NAMALWA (cell line): ENCODE measurements around the gene SEPTIN12.

Experiments
- DNase-seq: peaks from one replicate; pipeline ENCODE4 v3.0.0-alpha.2; 2015; ENCODE audit warnings: low spot score

SEPTIN12 gene, protein sequence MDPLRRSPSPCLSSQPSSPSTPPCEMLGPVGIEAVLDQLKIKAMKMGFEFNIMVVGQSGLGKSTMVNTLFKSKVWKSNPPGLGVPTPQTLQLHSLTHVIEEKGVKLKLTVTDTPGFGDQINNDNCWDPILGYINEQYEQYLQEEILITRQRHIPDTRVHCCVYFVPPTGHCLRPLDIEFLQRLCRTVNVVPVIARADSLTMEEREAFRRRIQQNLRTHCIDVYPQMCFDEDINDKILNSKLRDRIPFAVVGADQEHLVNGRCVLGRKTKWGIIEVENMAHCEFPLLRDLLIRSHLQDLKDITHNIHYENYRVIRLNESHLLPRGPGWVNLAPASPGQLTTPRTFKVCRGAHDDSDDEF

DNA sequence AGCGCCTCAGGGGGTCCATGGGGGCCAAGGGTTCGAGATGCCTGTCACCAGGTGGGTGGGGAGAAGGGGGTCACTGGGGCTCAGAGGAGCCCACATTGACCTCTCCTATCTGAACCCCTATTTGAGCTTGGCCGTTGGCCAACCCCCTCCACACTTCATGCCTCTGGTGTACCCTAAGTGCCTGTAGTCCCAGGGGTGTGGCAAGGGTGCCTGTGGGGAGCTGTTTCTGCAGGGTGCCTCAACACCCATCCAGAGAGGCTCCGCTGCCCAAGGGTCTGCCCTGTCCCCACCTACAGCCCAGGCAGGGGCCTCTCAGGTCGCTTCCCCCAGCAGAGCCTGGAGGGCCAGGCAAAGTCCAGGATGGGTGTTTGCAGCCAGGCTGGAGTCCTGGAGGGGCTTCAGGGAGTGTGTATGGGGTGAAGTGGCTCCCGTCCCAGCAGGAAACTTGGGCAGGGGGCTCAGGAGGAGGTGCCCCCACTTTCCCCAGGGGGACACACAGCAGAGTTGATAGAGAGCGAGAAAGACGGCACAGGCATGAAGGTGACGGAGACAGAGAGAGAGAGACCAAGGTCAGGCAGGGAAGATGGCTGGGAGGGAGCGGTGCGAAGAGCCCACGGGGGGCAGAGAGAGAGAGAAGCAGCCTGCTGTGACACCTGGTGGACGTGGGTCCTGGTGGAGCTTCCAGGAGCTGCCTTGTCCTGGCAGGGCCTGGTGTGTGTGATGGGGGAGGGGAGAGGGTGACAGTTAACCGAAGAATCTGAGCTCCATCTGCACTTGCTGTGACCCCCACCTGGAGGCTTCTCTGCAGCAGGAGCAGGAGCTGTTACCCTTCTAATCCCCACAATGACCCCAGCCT is at the start of gene SEPTIN12:
Gene SEPTIN12 (minus strand): TSS at position 719 of the 856 bp plus-strand sequence. CDS start 700 bp downstream, at position 19.
- no peak for DNase-seq

DNA sequence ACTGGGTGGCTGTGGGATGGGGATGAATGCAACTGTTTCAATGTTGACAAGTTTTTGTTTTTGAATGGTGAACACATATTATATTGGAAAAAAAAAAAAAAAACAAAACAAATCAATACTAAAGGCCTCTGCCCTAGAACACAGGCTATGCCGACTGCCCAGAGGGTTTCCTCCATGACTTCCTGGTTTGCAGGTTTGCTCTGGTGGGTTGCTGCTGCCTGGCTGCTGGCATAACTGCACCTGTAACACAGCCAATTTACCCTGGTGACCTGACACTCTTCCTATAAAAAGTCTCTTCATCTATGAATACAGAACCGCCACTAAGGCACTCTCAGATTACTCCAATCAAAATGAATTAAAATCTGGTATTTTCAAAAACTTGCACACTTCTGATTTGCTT is 48.6 kb upstream of the SEPTIN12 start:
- DNase-seq, result no peak

DNA sequence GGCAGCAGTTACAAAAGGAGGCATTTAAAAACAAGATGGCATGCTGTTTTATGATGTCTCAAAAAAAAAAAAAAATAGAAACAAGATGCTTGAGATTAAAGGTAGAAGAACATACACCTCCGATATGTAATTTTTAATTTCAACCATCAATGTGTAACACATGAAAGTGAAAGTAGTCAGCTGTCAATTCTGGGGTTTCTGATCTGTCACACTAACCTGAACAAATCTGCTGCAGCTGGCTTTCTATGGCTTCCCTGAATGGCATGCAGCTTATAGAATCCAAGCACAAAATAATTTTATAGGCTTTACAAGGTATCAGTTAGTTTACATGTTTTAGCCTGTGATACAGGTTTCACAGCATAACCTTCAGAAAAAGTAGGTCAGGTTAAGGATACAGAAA is 45.4 kb upstream of the SEPTIN12 start:
- DNase-seq, result no peak

DNA sequence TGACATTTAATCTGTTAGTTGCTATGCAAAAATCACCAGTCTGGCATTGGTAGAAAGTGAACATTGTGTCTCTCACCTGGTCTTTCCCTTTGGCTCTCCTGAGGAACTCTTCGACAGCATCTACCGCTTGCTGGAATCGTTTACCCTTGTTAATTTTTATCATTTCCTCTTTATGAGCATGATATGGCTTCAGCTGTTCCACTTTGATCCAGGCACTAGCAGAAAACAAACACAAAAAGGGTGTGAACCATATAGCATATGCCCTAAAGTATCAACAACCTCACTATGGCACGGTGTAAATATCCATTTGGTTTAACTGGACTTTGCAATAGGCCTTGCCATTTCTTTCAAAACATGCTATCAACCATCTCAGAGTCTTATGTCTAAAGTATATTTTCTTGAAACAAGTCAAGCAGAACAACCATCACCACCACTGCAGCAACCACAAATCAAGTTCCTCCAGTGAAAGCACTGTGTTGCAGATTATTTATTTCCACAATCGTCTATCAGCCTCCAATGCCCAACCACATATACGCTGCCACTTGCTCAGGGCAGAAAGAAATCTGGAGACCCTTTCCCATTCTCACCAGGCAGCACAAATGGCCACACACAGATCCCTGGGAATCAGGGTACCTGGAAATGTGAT is 44.7 kb upstream of the SEPTIN12 start:
- no peak for DNase-seq

DNA sequence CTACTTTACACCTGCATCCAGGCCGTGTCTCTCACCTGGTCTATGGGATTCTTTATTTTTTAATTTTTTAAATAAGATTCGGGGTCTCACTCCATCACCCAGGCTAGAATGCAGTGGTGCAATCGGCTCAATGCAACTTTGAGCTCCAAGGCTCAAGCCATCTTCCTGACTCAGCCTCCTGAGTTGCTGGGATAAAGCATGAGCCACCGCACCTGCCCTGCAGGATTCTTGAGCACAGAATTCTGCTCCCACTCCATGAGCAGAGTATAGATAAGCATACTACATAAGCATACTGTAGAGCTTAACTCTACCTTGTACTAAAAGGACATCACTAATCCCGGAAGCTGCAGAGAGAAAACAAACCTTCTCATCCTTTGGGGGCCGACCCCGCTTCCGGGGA is 43.5 kb upstream of the SEPTIN12 start:
- DNase-seq, result no peak

DNA sequence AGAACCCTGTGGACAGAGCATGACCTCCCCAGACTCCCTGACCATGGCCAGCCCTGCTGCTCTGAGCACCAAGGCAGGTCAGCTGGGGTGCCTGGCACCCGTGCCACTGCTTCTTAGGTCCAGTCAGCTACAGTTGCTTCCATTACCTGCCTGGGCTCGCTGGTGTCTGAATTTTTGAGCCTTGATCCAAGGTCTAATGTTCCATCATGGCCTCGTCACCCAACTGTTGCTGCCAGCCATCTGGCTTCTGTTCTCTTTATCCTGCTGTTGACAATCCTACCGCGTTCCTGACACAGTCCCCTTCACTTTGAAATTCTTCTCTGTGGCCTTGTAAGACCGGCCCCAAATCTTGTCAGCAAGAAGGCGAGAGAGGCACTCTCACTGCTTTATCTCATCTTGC is 42.3 kb upstream of the SEPTIN12 start:
- no peak for DNase-seq

DNA sequence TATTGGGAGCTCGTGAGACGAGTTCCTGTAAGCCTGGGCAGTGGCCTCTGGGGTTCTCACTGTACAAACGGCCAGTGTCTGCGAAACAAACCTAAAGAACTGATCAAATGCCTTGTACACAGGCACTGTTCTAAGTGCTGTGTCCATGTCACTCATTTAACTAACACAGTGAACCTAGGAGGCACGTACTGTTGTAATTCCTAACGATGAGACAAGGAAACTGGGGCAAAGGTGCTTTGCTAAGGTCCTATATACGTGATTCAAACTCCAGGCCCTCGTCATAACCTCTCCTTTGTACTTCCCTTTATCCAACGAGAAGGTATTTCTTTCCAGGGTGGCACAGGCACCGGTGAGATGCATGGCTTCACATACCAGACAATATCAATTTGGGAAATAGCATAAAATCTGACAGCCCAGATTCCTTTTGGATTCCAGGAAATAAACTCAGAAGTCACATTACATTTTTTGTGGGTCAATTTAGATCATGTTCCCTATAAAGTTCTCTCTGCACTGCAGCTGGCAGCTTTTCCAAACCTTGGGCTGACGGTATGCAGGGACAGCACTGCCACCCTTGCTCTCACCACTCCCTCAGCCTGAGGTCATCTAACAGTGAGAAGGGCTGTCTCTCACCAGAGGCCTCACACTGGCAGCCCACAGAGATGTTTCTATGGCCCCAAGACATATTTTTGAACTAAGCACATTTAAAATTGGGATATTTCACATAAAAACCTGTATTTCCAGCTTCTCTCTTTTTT is 40.6 kb upstream of the SEPTIN12 start:
- DNase-seq, result no peak

DNA sequence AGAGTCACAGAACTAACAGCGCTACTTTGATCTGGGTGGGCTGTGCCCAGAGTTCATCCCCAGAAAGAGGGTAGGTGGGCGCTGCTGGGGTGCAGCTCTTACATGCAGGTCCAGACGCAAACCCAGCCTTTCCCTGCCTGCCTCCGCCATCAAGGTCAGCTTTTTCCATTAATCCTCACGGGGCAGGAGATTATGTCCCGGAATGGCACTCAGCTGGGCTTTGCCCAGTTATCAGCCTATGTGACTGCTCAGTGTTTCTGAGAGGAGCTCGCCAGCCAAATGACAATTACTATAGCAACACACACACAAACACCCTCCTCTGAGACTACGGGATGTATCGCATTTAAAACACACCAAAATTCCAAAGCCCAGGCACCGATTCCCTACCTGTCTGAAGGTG is 38.8 kb upstream of the SEPTIN12 start:
- DNase-seq, result no peak

DNA sequence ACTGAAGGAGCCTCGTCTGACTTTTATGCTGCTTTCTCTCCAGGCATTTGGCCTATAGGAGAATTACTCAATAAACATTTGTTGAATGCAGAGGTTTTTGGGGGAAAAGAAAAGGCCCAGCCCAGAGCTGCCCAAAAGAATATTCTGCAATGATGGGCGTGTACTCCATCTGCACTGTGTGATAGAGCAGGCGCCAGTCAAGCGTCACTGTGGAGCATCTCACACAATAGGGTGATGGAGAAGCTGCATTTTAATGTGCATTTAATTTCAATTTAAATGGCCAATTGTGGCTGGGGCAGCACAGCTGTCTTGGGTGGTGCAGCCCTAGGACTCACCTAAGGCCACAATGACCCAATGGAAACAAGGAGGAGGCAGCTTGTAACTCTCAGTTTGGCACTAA is 38.4 kb upstream of the SEPTIN12 start:
- no peak for DNase-seq

DNA sequence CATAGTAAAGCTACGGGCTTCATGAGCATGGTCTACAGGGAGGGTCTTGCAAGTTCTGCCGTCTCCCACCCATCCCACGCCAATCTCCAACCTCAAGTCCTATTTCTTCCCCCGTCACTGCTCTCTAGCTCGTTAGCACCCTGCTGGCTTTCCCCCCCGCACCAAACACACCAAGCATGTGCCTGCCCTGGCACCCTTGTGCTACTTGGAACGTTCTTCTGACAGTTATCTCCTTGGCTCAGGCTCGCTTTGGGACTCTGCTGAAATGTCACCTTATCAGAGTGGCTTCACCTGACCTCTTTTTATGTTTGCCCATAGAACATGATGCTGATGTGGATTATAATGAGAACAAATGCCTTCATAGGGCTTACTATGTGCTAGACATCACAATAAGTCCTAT is 37.1 kb upstream of the SEPTIN12 start:
- no peak for DNase-seq

DNA sequence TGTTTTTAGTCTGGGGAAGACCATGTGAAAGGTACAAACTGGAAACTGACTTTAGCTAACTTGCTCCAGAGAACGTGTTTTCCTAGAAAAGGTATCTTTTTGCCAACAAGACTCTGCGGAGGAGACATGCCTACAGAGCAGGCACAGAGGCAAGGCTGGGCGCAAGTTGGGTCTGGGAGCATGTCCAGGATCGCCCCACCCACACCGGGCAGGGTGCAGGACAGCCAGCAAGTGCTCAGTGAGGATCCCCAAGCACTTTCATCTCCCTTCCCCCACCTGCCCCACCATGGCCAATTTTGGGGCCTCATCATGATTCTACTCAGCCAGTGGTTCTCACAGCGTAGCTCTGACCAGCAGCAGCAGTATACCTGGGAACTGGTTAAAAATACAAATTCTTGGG is 32.5 kb upstream of the SEPTIN12 start:
- DNase-seq, result no peak

DNA sequence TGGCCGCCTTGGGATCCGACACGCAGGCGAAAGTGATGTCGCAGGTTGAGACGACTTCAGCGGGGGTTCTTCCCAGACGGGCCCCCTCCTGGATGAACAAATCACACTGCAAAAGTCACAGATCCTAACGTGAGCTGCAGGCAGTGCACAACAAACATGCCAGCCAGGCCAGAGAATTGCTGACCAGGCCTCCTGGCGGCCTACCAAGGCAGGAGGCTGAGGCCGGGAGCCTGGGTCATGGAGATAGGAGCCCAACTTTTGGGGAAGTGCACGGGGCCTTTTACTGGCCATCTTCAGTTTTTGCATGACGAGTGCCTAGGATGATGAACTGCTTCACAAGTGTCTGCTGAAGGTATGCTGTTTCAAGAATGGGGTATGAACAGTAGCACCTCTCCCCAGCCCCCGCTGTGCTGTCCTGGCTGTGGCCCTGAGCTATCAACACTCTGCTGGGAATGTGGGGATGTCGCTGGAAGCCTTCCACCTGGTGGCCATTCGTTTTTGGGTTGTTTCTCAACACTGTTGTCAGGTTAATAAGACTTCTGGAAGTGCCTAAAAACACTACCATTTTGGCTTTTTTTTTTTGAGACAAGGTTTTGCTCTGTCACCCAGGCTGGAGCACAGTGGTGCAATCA is 26.5 kb upstream of the SEPTIN12 start:
- no peak for DNase-seq

DNA sequence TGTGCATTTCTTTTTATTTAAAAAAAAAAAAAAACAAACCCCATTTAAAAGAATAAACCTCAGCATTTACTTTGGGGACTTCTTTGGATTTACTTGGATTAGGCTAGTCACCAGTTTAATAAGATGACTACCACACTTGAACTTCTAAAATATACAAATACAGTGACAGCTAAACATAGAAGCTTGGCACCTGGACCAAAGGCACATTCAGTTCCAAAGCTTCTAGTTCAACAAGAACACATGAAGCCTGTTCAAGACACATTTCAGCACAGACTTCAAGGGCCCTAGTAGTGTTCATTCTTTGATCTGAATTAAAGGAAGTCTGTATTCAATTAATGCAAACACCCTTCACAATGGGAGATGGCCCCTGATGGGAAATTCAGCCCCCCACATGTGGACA is 25.9 kb upstream of the SEPTIN12 start:
- DNase-seq, result no peak

DNA sequence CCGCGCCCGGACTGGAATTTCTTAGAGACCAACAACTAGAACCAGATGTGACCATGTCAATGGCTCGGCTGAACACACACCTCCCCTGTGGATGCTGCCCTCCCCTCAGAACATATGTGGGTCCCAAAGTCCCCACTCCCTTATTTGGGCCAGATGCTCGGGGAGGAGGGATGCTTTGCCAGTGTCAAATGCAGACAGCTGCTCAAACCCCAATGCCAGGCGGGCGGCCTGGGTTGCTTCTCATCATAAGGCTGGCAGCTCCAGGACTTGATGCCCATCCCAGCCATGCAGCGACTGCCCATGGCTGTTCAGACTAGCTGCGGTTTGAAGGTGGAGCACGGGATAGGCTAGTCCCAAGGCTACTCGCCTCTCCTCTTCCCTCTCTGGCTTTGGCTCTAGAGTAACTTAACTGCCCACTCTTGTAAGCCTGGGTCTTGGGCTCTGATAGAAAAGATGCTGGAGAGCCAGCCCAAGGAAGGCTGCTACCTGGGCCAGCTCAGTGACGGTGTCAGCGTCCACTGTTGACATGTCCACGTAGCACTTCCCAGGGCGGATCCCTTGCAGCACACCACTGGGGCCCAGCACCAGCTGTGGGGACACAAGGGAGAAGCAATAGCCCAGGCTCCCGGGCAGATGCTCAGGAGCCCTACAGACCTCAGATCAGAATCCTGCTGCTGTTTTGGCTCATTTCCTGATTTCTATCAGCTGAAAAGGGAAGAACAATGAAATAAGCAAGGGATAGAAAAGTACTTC is 25.3 kb upstream of the SEPTIN12 start:
- no peak for DNase-seq

DNA sequence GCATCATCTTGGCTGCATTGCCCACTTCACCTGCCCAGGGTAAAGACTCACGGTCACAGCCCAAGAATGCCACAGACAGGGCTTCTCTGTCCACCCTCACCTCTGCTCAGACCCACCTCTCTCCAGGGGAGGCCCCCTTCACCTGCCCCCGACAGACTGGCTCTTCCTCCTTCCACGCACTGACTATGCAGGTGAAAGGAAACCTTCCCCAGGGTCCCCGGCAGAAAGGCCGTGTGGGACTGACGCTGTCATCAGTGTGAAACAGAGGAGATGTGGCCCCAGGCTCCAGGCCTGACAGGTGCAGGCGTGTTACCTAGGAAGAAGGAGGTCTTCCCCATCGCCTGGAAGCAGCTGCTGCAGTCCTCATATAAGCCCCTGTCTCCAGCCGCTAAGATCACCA is 23.6 kb upstream of the SEPTIN12 start:
- DNase-seq, result no peak

DNA sequence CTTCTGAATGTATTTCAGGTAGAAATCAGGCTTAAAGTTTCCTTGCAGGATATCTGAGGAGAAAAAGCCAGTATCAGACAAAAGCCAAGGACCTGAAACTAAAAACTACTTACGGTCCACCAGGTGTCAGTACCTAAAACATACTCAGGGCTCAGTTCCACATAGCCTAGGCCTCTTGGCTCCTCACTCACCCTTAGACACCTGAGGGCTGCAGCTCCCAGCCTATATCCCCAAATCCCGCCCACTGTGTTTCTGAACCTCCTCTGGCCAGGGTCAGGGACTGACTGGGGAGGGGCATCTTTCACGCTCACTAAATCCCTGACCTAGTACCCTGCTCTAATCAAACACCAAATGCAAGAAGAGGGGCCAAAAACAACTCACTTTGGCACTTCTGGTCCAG is 23.1 kb upstream of the SEPTIN12 start:
- DNase-seq, result no peak

DNA sequence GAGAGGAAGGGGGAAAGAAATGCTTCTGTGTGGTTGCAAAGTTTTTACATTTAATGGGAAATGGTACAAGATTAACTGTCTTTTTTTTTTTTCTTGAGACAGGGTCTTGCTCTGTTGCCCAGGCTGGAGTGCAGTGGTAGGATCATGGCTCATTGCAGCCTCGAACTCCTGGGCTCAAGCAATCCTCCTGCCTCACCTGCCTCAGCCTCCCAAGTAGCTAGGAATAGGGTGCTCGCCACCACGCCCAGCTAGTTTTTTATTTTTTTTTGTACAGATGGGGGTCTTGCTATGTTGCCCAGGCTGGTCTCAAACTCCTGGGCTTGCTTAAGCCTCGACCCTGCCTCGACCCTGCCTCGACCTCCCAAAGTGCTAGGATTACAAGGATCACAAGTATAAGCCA is 18.1 kb upstream of the SEPTIN12 start:
- DNase-seq, result no peak

DNA sequence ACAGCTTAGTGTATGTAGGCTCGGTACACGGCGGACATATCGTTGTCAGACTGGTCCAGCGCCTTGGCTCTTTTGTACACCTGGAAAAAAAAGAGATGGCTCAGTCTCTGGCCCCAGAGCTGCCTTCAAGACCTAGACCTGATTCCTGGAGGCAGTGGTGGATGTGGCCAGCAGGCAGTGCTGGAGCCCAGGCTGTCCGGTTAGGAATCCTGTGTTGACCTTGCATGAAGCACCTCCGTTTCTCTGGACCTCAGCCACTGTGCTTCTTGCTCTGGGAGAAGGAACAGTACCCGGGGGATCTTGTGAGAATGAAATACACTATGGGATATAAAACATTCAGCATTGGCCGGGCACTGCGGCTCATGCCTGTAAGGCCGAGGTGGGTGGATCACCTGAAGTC is 17.1 kb upstream of the SEPTIN12 start:
- DNase-seq, result no peak

DNA sequence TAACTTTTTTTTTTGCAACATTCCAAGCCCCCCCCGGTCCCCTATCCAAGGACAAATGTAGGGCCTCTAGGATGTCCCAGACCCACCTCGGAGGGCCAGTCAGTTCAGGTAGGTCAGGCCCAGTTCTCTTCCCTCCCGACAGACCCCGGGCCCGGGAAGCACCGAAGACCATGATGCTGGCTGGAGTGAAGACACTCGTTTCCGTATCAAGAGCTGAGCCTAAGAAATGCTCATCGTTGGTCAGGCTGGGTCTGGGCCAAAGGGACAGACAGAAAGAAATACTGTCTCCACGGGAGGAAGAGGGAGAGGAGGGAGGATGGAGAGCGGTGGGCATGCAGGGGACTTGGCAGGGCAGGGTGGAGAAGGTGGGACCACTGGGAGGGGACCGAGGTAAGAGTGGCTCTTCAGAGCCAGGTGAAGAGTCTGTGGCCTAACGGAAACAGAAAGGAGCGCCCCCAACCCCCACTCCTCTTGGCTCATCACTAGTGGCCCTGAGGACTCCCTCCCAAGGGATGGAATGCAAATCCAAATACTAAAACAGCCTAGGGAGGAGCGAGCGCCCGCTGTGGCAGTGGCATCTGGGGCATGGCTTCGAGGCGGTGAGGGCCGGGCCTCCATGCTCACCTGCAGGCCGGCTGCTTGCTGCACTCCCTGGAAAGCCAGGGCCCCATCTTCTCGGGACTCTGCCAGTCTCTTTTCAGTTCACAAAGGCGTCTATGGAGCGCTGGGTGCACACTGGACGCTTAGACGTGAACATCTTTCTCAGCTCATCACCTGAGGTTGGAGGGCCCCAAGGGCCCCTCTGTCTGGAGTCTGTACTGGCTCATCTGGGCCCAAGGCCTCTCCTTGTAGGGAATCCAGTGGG is 16.0 kb upstream of the SEPTIN12 start:
- DNase-seq, result no peak

DNA sequence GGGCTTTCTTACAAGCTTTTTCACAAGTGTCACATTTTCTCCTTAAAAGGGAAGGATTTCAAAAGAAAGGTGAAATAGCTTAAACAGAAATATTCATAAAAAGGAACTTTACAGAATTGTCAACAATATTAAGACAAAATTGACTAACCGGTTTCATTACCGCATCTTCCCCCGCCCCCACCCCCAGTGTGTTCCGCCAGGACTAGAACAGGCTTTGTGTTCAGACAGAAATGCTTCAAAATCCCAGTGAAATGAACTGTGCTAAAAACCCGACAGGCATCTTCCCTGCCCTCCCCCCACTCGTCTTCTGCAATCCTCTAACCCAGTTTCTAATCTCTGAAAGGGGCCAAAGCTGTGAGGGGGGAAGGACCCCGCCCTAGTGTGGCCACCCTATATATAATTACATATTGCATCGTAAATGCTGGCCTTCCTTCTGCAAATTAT is 15.3 kb upstream of the SEPTIN12 start:
- no peak for DNase-seq
